WTC11 (cell line): ENCODE data around the gene LINC00237.

Source experiments
- CREB1 ChIP-seq: sonication (generic); formaldehyde crosslinking; IDR thresholded peaks from 2 replicates; pipeline ENCODE4 v1.8.0; 2023; ENCODE audit warnings: mild to moderate bottlenecking, missing genetic modification reagents
- FOXP1 ChIP-seq: sonication (generic); formaldehyde crosslinking; IDR thresholded peaks from 2 replicates; pipeline ENCODE4 v1.8.0; 2022; ENCODE audit warnings: missing genetic modification reagents, mild to moderate bottlenecking, moderate library complexity, borderline replicate concordance
- NFYB ChIP-seq: sonication (generic); formaldehyde crosslinking; conservative IDR thresholded peaks from 2 replicates; pipeline ENCODE4 v1.8.0; 2022; ENCODE audit warnings: low read depth, missing genetic modification reagents
- NR2C2 ChIP-seq: sonication (generic); formaldehyde crosslinking; IDR thresholded peaks from 2 replicates; pipeline ENCODE4 v1.8.0; 2022; ENCODE audit warnings: mild to moderate bottlenecking, missing genetic modification reagents
- TCF7 ChIP-seq: sonication (generic); formaldehyde crosslinking; IDR thresholded peaks from 2 replicates; pipeline ENCODE4 v1.8.0; 2022; ENCODE audit warnings: mild to moderate bottlenecking, low read depth, missing genetic modification reagents, moderate library complexity
- ZNF263 ChIP-seq: sonication (generic); formaldehyde crosslinking; IDR thresholded peaks from 2 replicates; pipeline ENCODE4 v1.8.1; 2022; ENCODE audit warnings: low read depth, mild to moderate bottlenecking, moderate library complexity, missing genetic modification reagents
- ZNF317 ChIP-seq: sonication (generic); formaldehyde crosslinking; IDR thresholded peaks from 2 replicates; pipeline ENCODE4 v1.8.1; 2023; ENCODE audit warnings: low read depth, mild to moderate bottlenecking, moderate library complexity, missing genetic modification reagents, borderline replicate concordance
- TF ChIP-seq, protein P1 (sequence below): fragments of 200-600 bp; IDR thresholded peaks from 2 replicates; pipeline ENCODE4 v1.8.0; 2022; ENCODE audit warnings: antibody characterized with exemption
- TF ChIP-seq, protein P2 (sequence below): sonication (generic); formaldehyde crosslinking; IDR thresholded peaks from 2 replicates; pipeline ENCODE4 v1.8.1; 2023; ENCODE audit warnings: mild to moderate bottlenecking, moderate library complexity, missing genetic modification reagents
- TF ChIP-seq, protein P3 (sequence below): sonication (generic); formaldehyde crosslinking; IDR thresholded peaks from 2 replicates; pipeline ENCODE4 v1.8.0; 2023; ENCODE audit warnings: missing genetic modification reagents
- TF ChIP-seq, protein P4 (sequence below): sonication (generic); formaldehyde crosslinking; IDR thresholded peaks from 2 replicates; pipeline ENCODE4 v1.8.1; 2022; ENCODE audit warnings: low read depth, missing genetic modification reagents, borderline replicate concordance
- TF ChIP-seq, protein P5 (sequence below): sonication (generic); formaldehyde crosslinking; IDR thresholded peaks from 2 replicates; pipeline ENCODE4 v1.8.1; 2023; ENCODE audit warnings: mild to moderate bottlenecking, missing genetic modification reagents, moderate library complexity
- TF ChIP-seq, protein P6 (sequence below): sonication (generic); formaldehyde crosslinking; IDR thresholded peaks from 2 replicates; pipeline ENCODE4 v1.8.1; 2023; ENCODE audit warnings: mild to moderate bottlenecking, missing genetic modification reagents

DNA sequence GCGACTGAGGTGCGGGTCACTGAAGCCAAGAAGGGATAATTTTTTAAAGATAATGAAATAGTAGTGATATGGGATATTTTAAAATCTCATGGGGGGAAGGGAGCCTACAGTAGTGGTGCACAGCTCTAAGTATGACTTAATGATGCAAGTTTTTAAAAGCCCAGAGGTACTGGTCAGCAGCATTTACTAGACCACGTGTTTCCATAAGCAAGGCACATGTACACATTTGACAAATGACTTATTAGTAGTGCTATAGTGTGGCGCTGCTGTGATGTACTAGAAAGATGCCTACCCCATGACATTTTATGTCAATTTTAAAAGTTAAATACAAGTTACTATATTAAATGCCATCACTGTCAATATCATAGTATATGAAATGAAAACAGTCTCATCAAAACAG is 7.5 kb upstream of the LINC00237 start:
- TF ChIP-seq NR2C2 (CRISPR knock-in tag) (no peak), TCF7 (CRISPR knock-in tag) (no peak), CREB1 (CRISPR knock-in tag) (no peak), NFYB (CRISPR knock-in tag) (no peak), ZNF263 (CRISPR knock-in tag) (no peak), FOXP1 (CRISPR knock-in tag) (no peak), ZNF317 (CRISPR knock-in tag) (no peak)
- TF ChIP-seq, protein P1, sequence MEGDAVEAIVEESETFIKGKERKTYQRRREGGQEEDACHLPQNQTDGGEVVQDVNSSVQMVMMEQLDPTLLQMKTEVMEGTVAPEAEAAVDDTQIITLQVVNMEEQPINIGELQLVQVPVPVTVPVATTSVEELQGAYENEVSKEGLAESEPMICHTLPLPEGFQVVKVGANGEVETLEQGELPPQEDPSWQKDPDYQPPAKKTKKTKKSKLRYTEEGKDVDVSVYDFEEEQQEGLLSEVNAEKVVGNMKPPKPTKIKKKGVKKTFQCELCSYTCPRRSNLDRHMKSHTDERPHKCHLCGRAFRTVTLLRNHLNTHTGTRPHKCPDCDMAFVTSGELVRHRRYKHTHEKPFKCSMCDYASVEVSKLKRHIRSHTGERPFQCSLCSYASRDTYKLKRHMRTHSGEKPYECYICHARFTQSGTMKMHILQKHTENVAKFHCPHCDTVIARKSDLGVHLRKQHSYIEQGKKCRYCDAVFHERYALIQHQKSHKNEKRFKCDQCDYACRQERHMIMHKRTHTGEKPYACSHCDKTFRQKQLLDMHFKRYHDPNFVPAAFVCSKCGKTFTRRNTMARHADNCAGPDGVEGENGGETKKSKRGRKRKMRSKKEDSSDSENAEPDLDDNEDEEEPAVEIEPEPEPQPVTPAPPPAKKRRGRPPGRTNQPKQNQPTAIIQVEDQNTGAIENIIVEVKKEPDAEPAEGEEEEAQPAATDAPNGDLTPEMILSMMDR = no peak
- TF ChIP-seq, protein P2, sequence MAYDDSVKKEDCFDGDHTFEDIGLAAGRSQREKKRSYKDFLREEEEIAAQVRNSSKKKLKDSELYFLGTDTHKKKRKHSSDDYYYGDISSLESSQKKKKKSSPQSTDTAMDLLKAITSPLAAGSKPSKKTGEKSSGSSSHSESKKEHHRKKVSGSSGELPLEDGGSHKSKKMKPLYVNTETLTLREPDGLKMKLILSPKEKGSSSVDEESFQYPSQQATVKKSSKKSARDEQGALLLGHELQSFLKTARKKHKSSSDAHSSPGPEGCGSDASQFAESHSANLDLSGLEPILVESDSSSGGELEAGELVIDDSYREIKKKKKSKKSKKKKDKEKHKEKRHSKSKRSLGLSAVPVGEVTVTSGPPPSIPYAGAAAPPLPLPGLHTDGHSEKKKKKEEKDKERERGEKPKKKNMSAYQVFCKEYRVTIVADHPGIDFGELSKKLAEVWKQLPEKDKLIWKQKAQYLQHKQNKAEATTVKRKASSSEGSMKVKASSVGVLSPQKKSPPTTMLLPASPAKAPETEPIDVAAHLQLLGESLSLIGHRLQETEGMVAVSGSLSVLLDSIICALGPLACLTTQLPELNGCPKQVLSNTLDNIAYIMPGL = no peak
- TF ChIP-seq, protein P3, sequence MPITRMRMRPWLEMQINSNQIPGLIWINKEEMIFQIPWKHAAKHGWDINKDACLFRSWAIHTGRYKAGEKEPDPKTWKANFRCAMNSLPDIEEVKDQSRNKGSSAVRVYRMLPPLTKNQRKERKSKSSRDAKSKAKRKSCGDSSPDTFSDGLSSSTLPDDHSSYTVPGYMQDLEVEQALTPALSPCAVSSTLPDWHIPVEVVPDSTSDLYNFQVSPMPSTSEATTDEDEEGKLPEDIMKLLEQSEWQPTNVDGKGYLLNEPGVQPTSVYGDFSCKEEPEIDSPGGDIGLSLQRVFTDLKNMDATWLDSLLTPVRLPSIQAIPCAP (CRISPR knock-in tag) = no peak
- TF ChIP-seq, protein P4, sequence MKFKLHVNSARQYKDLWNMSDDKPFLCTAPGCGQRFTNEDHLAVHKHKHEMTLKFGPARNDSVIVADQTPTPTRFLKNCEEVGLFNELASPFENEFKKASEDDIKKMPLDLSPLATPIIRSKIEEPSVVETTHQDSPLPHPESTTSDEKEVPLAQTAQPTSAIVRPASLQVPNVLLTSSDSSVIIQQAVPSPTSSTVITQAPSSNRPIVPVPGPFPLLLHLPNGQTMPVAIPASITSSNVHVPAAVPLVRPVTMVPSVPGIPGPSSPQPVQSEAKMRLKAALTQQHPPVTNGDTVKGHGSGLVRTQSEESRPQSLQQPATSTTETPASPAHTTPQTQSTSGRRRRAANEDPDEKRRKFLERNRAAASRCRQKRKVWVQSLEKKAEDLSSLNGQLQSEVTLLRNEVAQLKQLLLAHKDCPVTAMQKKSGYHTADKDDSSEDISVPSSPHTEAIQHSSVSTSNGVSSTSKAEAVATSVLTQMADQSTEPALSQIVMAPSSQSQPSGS (CRISPR knock-in tag) = no peak
- TF ChIP-seq, protein P5, sequence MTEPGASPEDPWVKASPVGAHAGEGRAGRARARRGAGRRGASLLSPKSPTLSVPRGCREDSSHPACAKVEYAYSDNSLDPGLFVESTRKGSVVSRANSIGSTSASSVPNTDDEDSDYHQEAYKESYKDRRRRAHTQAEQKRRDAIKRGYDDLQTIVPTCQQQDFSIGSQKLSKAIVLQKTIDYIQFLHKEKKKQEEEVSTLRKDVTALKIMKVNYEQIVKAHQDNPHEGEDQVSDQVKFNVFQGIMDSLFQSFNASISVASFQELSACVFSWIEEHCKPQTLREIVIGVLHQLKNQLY = no peak
- TF ChIP-seq, protein P6, sequence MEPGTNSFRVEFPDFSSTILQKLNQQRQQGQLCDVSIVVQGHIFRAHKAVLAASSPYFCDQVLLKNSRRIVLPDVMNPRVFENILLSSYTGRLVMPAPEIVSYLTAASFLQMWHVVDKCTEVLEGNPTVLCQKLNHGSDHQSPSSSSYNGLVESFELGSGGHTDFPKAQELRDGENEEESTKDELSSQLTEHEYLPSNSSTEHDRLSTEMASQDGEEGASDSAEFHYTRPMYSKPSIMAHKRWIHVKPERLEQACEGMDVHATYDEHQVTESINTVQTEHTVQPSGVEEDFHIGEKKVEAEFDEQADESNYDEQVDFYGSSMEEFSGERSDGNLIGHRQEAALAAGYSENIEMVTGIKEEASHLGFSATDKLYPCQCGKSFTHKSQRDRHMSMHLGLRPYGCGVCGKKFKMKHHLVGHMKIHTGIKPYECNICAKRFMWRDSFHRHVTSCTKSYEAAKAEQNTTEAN (CRISPR knock-in tag) = no peak
